HepG2 (cell line): ENCODE data around the gene MXRA7. TPM values are rescaled to one million over a fixed set of nuclear protein-coding genes. Genes with fewer than 3 reads are reported as not detected.

Experiments used
- EED ChIP-seq: sonication (generic); formaldehyde crosslinking; IDR thresholded peaks from 2 replicates; pipeline ENCODE4 v1.5.0; 2020; ENCODE audit warnings: mild to moderate bottlenecking, missing genetic modification reagents
- ERF ChIP-seq: IDR thresholded peaks from 2 replicates; pipeline ENCODE4 v1.6.1; 2018; ENCODE audit warnings: missing biosample characterization, missing genetic modification reagents
- HOXA9 ChIP-seq: sonication (generic); formaldehyde crosslinking; IDR thresholded peaks from 2 replicates; pipeline ENCODE4 v1.8.1; 2022; ENCODE audit warnings: missing genetic modification reagents, mild to moderate bottlenecking, moderate library complexity, borderline replicate concordance
- KDM2A ChIP-seq: sonication (generic); formaldehyde crosslinking; IDR thresholded peaks from 2 replicates; pipeline ENCODE4 v1.4.0; 2020; ENCODE audit warnings: low read depth, missing genetic modification reagents, borderline replicate concordance
- MTF2 ChIP-seq: sonication (generic); formaldehyde crosslinking; IDR thresholded peaks from 2 replicates; pipeline ENCODE4 v1.5.0; 2020; ENCODE audit warnings: missing genetic modification reagents, borderline replicate concordance
- NBN ChIP-seq: fragments of 450-650 bp; conservative IDR thresholded peaks from 2 replicates; pipeline ENCODE4 v1.6.1; 2017
- SIN3B ChIP-seq: fragments of 150-350 bp; IDR thresholded peaks from 2 replicates; pipeline ENCODE4 v1.6.1; 2014; ENCODE audit warnings: low read length
- SKI ChIP-seq: fragments of 450-650 bp; IDR thresholded peaks from one replicate; pipeline ENCODE4 v1.6.1; 2018; ENCODE audit warnings: mild to moderate bottlenecking; ENCODE audit not compliant: partially characterized antibody
- SP4 ChIP-seq: sonication (generic); formaldehyde crosslinking; IDR thresholded peaks from 2 replicates; pipeline ENCODE4 v1.8.1; 2023; ENCODE audit warnings: mild to moderate bottlenecking, missing genetic modification reagents
- TEAD2 ChIP-seq: sonication (generic); formaldehyde crosslinking; IDR thresholded peaks from 2 replicates; pipeline ENCODE4 v1.9.0; 2021; ENCODE audit warnings: missing genetic modification reagents
- TEF ChIP-seq: sonication (generic); formaldehyde crosslinking; IDR thresholded peaks from 2 replicates; pipeline ENCODE4 v1.5.0; 2020; ENCODE audit warnings: missing genetic modification reagents
- THYN1 ChIP-seq: sonication (generic); formaldehyde crosslinking; IDR thresholded peaks from 2 replicates; pipeline ENCODE4 v1.8.1; 2023; ENCODE audit warnings: low read depth, mild to moderate bottlenecking, moderate library complexity, missing genetic modification reagents, borderline replicate concordance
- ZBTB3 ChIP-seq: sonication (generic); formaldehyde crosslinking; IDR thresholded peaks from 2 replicates; pipeline ENCODE4 v1.4.0; 2020; ENCODE audit warnings: low read depth, mild to moderate bottlenecking, moderate library complexity, missing genetic modification reagents, borderline replicate concordance
- ZBTB44 ChIP-seq: sonication (generic); formaldehyde crosslinking; IDR thresholded peaks from 2 replicates; pipeline ENCODE4 v1.4.0; 2020; ENCODE audit warnings: missing genetic modification reagents
- ZNF24 ChIP-seq: fragments of 450-650 bp; IDR thresholded peaks from 2 replicates; pipeline ENCODE4 v1.6.1; 2017; ENCODE audit warnings: antibody characterized with exemption, mild to moderate bottlenecking
- ZNF335 ChIP-seq: sonication (generic); formaldehyde crosslinking; IDR thresholded peaks from 2 replicates; pipeline ENCODE4 v1.4.0; 2020; ENCODE audit warnings: missing genetic modification reagents
- ZNF530 ChIP-seq: sonication (generic); formaldehyde crosslinking; IDR thresholded peaks from 2 replicates; pipeline ENCODE4 v1.5.0; 2020; ENCODE audit warnings: low read depth, mild to moderate bottlenecking, missing genetic modification reagents
- ZNF557 ChIP-seq: sonication (generic); formaldehyde crosslinking; IDR thresholded peaks from 2 replicates; pipeline ENCODE4 v1.4.0; 2020; ENCODE audit warnings: missing genetic modification reagents
- ZNF569 ChIP-seq: sonication (generic); formaldehyde crosslinking; IDR thresholded peaks from 2 replicates; pipeline ENCODE4 v1.5.0; 2020; ENCODE audit warnings: mild to moderate bottlenecking, missing genetic modification reagents, moderate library complexity, borderline replicate concordance
- ZNF577 ChIP-seq: sonication (generic); formaldehyde crosslinking; IDR thresholded peaks from 2 replicates; pipeline ENCODE4 v1.4.0; 2020; ENCODE audit warnings: mild to moderate bottlenecking, low read depth, missing genetic modification reagents, borderline replicate concordance
- ZNF616 ChIP-seq: sonication (generic); formaldehyde crosslinking; IDR thresholded peaks from 2 replicates; pipeline ENCODE4 v1.5.0; 2020; ENCODE audit warnings: low read depth, mild to moderate bottlenecking, missing genetic modification reagents
- ZSCAN5A ChIP-seq: sonication (generic); formaldehyde crosslinking; IDR thresholded peaks from 2 replicates; pipeline ENCODE4 v1.8.0; 2022; ENCODE audit warnings: mild to moderate bottlenecking, missing genetic modification reagents, borderline replicate concordance
- polyA plus RNA-seq, 8 experiments: library from polyadenylated mRNA; depleted of rRNA in 3 of 8; stranded (reverse) in 7 of 8; unstranded in 1 of 8; fragments of >200 nt; fragmentation: Illumina TruSeq in 4 of 8; extraction: Trizol in 4 of 8; gene quantifications; 2 replicates each; pipeline versions ENCODE4 v1.2.1 to v1.2.3, GENCODE V29; 2011 to 2016; ENCODE audit warnings: low read depth in 4 of 8, missing spikeins in 1 of 8, mixed read lengths in 1 of 8; ENCODE audit not compliant: insufficient read depth in 1 of 8
- total RNA-seq, 5 experiments: library from RNA; depleted of rRNA; stranded (reverse); fragments of >200 nt; fragmentation: Illumina TruSeq; extraction: Trizol; gene quantifications; 2 replicates each; pipeline ENCODE4 v1.2.3, GENCODE V29; 2016; ENCODE audit warnings: low read depth in 1 of 5
- TF ChIP-seq, protein P1 (sequence below): sonication (generic); formaldehyde crosslinking; IDR thresholded peaks from 2 replicates; pipeline ENCODE4 v1.4.0; 2020; ENCODE audit warnings: missing genetic modification reagents, borderline replicate concordance

MXRA7 gene
- total and polyA plus RNA-seq, 2 of the 13 experiments (the other 11 are each of a cell fraction or from before 2014, with no cell fraction given) = 44.8 to 112 TPM

GRCh38 chr17:76726776-76727718, 16.3 kb upstream of the MXRA7 start, which contains the start of gene METTL23 (continued):
- TF ChIP-seq, protein P1, sequence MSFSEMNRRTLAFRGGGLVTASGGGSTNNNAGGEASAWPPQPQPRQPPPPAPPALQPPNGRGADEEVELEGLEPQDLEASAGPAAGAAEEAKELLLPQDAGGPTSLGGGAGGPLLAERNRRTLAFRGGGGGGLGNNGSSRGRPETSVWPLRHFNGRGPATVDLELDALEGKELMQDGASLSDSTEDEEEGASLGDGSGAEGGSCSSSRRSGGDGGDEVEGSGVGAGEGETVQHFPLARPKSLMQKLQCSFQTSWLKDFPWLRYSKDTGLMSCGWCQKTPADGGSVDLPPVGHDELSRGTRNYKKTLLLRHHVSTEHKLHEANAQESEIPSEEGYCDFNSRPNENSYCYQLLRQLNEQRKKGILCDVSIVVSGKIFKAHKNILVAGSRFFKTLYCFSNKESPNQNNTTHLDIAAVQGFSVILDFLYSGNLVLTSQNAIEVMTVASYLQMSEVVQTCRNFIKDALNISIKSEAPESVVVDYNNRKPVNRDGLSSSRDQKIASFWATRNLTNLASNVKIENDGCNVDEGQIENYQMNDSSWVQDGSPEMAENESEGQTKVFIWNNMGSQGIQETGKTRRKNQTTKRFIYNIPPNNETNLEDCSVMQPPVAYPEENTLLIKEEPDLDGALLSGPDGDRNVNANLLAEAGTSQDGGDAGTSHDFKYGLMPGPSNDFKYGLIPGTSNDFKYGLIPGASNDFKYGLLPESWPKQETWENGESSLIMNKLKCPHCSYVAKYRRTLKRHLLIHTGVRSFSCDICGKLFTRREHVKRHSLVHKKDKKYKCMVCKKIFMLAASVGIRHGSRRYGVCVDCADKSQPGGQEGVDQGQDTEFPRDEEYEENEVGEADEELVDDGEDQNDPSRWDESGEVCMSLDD = no peak
- TF ChIP-seq THYN1 (CRISPR knock-in tag) = no peak
- TF ChIP-seq NBN = no peak
- TF ChIP-seq ERF (CRISPR knock-in tag) = peak; percentile 92
- no peak for TF ChIP-seq TEF
- 0 out of 2 replicates have a peak, but pooled peaks have one; percentile 15 for TF ChIP-seq SIN3B
- no peak for TF ChIP-seq ZSCAN5A
- no peak for TF ChIP-seq ZNF557 (CRISPR knock-in tag)
- no peak; the same call in 1 of the 2 replicates for TF ChIP-seq ZNF569 (CRISPR knock-in tag)
- TF ChIP-seq ZBTB3 = peak; percentile 79; the same call in 1 of the 2 replicates
- TF ChIP-seq ZNF616 = peak; percentile 22; the same call in 1 of the 2 replicates
- TF ChIP-seq HOXA9 (CRISPR knock-in tag) = peak; percentile 92; the same call in 1 of the 2 replicates
- no peak; the same call in 1 of the 2 replicates for TF ChIP-seq SP4
- no peak for TF ChIP-seq MTF2
- peak; percentile 15 for TF ChIP-seq SKI
- TF ChIP-seq ZBTB44 (CRISPR knock-in tag) = no peak
- no peak for TF ChIP-seq ZNF577 (CRISPR knock-in tag)
- peak; percentile 14; the same call in 1 of the 2 replicates for TF ChIP-seq ZNF335 (CRISPR knock-in tag)
- TF ChIP-seq ZNF24 = no peak
- TF ChIP-seq KDM2A (CRISPR knock-in tag) = peak; percentile 71
- no peak; the same call in 1 of the 2 replicates for TF ChIP-seq EED (CRISPR knock-in tag)
- no peak for TF ChIP-seq ZNF530 (CRISPR knock-in tag)
- no peak for TF ChIP-seq TEAD2
